Measurements from ENCODE around the gene LAMA5. TPM values are rescaled to one million over a fixed set of nuclear protein-coding genes. Genes with fewer than 3 reads are reported as not detected.

Gene LAMA5
- total and polyA plus RNA-seq, 7 donors = 1.8 to 409 (median 56.5) TPM

DNA sequence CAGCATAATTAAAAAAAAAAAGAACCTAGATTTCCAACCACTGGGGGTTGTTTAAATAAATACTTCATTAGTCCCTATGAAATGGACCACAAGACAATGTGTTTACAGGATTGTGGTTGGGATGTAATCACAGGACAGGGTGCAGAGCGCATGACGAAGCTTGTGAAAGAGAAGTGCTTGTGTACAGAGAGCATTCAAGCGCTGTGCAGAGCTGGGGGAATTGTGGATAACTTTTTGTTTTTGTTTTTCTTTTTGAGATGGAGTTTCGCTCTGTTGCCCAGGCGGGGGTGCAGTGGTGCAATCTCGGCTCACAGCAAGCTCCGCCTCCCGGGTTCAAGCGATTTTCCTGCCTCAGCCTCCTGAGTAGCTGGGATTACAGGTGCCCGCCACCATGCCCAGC is 22.3 kb downstream of the LAMA5 start:
- H3K4me3 ChIP-seq = no peak overlapping the region
- H3K4me1 ChIP-seq = peaks cover 0 to 6% (median 0%) of the 10 kb centered on the region in 4 donors
- no peak for DNase-seq
- H3K9me3 ChIP-seq = no peaks in the 10 kb centered on the region
- peaks cover 16 to 84% (median 28%) of the 10 kb centered on the region in 4 donors for H3K36me3 ChIP-seq
- intact Hi-C loops (cut with DNase I) = loop anchor here (5.0 kb wide), 2 partner anchors 33 to 37 kb away; no protein-coding TSS in a partner anchor
- H3K27me3 ChIP-seq = no peaks in the 10 kb centered on the region
- H3K27ac ChIP-seq = peak overlapping the region in 3 of 4 donors; percentile 34 to 63 (median 49)
- 81 to 84% methylated on average over 10 of the region's 10 CpGs for WGBS, 2 donors
- TF ChIP-seq POLR2AphosphoS5 (IDR thresholded peaks at IDR 0.05) (no peak), EP300 (IDR thresholded peaks at IDR 0.05) (no peak)

DNA sequence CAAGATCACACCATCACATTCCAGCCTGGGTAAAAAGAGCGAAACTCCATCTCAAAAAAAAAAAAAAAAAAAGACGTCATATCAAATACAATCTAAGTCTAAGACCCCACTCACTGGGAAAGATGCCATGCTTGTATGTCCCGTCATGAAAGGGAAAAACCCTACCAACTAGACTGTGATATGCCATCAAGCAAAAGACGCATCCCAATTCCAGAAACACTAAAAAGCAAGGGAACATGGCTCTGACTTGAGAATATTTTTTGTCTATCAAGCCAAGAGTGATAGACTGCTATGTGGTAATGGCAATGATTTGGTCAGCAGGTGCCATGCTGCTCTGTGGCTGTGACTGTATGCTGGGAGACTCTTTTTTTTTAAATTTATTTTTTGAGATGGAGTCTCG is 23.0 kb downstream of the LAMA5 start:
- H3K4me1 ChIP-seq = peaks cover 0 to 6% (median 0%) of the 10 kb centered on the region in 4 donors
- 89 to 91% methylated on average over 5 of the region's 5 CpGs for WGBS, 2 donors
- peaks cover 16 to 90% (median 29%) of the 10 kb centered on the region in 4 donors for H3K36me3 ChIP-seq
- intact Hi-C loops (cut with DNase I) = loop anchor here (5.0 kb wide), 1 partner anchor 33 kb away; no protein-coding TSS in a partner anchor
- TF ChIP-seq POLR2AphosphoS5 (IDR thresholded peaks at IDR 0.05) = peak in 1 of 4 donors; percentile 10
- TF ChIP-seq, protein P1, sequence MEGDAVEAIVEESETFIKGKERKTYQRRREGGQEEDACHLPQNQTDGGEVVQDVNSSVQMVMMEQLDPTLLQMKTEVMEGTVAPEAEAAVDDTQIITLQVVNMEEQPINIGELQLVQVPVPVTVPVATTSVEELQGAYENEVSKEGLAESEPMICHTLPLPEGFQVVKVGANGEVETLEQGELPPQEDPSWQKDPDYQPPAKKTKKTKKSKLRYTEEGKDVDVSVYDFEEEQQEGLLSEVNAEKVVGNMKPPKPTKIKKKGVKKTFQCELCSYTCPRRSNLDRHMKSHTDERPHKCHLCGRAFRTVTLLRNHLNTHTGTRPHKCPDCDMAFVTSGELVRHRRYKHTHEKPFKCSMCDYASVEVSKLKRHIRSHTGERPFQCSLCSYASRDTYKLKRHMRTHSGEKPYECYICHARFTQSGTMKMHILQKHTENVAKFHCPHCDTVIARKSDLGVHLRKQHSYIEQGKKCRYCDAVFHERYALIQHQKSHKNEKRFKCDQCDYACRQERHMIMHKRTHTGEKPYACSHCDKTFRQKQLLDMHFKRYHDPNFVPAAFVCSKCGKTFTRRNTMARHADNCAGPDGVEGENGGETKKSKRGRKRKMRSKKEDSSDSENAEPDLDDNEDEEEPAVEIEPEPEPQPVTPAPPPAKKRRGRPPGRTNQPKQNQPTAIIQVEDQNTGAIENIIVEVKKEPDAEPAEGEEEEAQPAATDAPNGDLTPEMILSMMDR (IDR thresholded peaks at IDR 0.05) = no peak
- DNase-seq = no peak
- peak overlapping the region in 3 of 4 donors; percentile 34 to 63 (median 49) for H3K27ac ChIP-seq
- H3K9me3 ChIP-seq = no peaks in the 10 kb centered on the region
- H3K4me3 ChIP-seq = no peak overlapping the region
- H3K27me3 ChIP-seq = no peaks in the 10 kb centered on the region

DNA sequence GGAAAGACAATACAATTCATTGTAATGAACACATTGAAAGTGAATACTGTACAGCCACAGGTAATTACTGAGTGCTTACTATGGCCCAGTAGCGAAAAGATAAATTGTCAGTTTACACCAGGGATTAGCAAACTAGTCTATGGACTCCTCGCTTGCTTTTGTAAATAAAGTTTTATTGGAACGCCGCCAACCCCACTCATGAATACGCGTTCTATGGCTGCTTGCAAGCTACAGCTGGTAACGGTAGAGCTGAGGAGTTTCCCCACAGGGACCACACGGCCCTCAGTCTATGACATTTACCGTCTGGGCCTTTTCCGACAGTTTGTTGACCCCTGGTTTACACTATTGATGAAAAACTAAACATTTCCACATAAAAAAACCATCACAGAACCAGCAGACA is 24.2 kb downstream of the LAMA5 start:
- intact Hi-C loops (cut with DNase I) = loop anchor here (5.0 kb wide), 1 partner anchor 34 kb away; no protein-coding TSS in a partner anchor
- H3K27me3 ChIP-seq = no peaks in the 10 kb centered on the region
- H3K4me1 ChIP-seq = peaks cover 0 to 6% (median 0%) of the 10 kb centered on the region in 4 donors
- H3K36me3 ChIP-seq = peaks cover 26 to 98% (median 34%) of the 10 kb centered on the region in 4 donors
- peak in 2 of 4 donors; percentile 13 to 24 for TF ChIP-seq POLR2AphosphoS5 (IDR thresholded peaks at IDR 0.05)
- TF ChIP-seq, protein P1 (IDR thresholded peaks at IDR 0.05) = no peak
- no peak for TF ChIP-seq POLR2A (IDR thresholded peaks at IDR 0.05)
- 52 to 72% methylated on average over 10 of the region's 10 CpGs for WGBS, 2 donors
- DNase-seq = no peak
- H3K27ac ChIP-seq = peak overlapping the region; percentile 31 to 63 (median 54)
- H3K4me3 ChIP-seq = no peak overlapping the region
- no peaks in the 10 kb centered on the region for H3K9me3 ChIP-seq

DNA sequence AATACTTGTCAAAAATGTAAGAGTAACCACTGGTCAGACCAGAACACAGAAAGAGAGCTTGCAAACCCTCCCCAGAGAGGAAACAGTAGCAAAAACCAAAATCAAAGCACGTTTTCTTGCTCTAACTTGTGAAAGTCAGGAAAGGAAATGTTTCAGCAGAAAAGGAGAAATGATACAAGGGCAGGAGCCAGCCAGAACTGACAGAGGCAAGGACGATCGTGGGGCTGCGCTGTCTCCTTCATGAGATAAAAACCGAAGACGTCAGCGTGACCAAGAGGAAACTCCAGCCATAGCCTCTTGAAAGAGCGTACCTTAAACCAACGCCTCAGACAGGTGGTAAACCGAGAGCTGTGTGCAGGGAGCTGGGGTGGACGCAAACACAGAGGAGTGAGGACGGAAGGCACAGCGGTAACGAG is 27.5 kb downstream of the LAMA5 start:
- H3K27ac ChIP-seq = no peak overlapping the region

DNA sequence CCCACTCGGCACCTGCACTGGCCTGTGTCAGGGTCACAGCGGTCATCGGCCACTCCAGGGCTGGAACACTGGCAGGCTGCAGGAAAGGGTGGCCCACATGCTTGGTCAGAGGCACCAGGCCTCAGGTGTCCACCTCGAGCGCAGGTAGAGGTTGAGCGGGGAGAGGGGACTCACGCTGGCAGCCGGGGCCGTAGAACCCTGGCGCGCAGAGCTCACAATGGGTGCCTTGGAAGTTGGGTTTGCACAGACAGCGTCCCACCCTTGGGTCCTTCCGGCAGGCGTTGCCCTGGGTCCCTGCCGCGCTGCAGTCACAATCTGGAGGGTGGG is 28.9 kb downstream of the LAMA5 start:
- 92 to 94% methylated on average over 16 of the region's 16 CpGs for WGBS, 2 donors
- H3K27ac ChIP-seq = peak overlapping the region in 2 of 4 donors; percentile 17 to 27

More for the DNA sequence above, 27.5 kb downstream of the LAMA5 start:
- WGBS, 2 donors = 70 to 78% methylated on average over 14 of the region's 14 CpGs
- peaks cover 34 to 98% (median 44%) of the 10 kb centered on the region in 4 donors for H3K36me3 ChIP-seq
- H3K9me3 ChIP-seq = no peaks in the 10 kb centered on the region
- H3K4me3 ChIP-seq = no peak overlapping the region
- H3K27me3 ChIP-seq = no peaks in the 10 kb centered on the region
- DNase-seq = no peak
- H3K4me1 ChIP-seq = peaks cover 0 to 6% (median 0%) of the 10 kb centered on the region in 4 donors
- TF ChIP-seq EP300 (IDR thresholded peaks at IDR 0.05) (no peak), POLR2AphosphoS5 (IDR thresholded peaks at IDR 0.05) (no peak), POLR2A (IDR thresholded peaks at IDR 0.05) (no peak)
- TF ChIP-seq, protein P1 (IDR thresholded peaks at IDR 0.05) = no peak
- intact Hi-C loops (cut with DNase I) = loop anchor here (5.0 kb wide), 1 partner anchor 38 kb away; no protein-coding TSS in a partner anchor

More for the DNA sequence above, 28.9 kb downstream of the LAMA5 start:
- TF ChIP-seq POLR2AphosphoS5 (IDR thresholded peaks at IDR 0.05) = no peak
- Histone ChIP-seq H3K4me3 (no peak overlapping the region), H3K27me3 (no peaks in the 10 kb centered on the region), H3K4me1 (peaks cover 0 to 5% (median 0%) of the 10 kb centered on the region in 4 donors), H3K36me3 (peaks cover 47 to 99% (median 57%) of the 10 kb centered on the region in 4 donors), H3K9me3 (no peaks in the 10 kb centered on the region)
- intact Hi-C loops (cut with DNase I) = no loop called here
- DNase-seq = no peak

Data from sigmoid colon (tissue), 7 donors.